Activated CD8-positive, alpha-beta memory T cell treated with anti-CD3 and anti-CD28 coated beads, Interleukin-2, amount 50 U/mL, for 4 hours (primary cell): ENCODE measurements around the gene FBLN1.
"Not testable (repeated sequence)": the region's sequence is repeated elsewhere in the genome, so short reads cannot be mapped to it uniquely, and the experiment has no call there.

Source experiments
- DNase-seq: peaks from one replicate; pipeline ENCODE4 v3.0.0-alpha.2; 2020

Gene FBLN1

GRCh38 chr22:45529105-45529504 lies 26.4 kb downstream of the FBLN1 start:
- no peak for DNase-seq

- no peak for DNase-seq
Measured at GRCh38 chr22:45529971-45530575, 27.4 kb downstream of the FBLN1 start.

- no peak for DNase-seq
Measured at GRCh38 chr22:45531441-45532234, 29.0 kb downstream of the FBLN1 start.

GRCh38 chr22:45532235-45532631 lies 29.6 kb downstream of the FBLN1 start:
- DNase-seq, result no peak

GRCh38 chr22:45533703-45534102 lies 31.0 kb downstream of the FBLN1 start:
- no peak for DNase-seq

- DNase-seq, result no peak
Measured at GRCh38 chr22:45534339-45535192, 31.9 kb downstream of the FBLN1 start.

GRCh38 chr22:45535290-45535689 lies 32.6 kb downstream of the FBLN1 start:
- DNase-seq, result no peak

GRCh38 chr22:45535835-45536234 lies 33.2 kb downstream of the FBLN1 start:
- DNase-seq, result not testable (repeated sequence)

- DNase-seq, result no peak
Measured at GRCh38 chr22:45537734-45538181, 35.1 kb downstream of the FBLN1 start.

- no peak for DNase-seq
Measured at GRCh38 chr22:45538281-45538680, 35.6 kb downstream of the FBLN1 start.

GRCh38 chr22:45540122-45540521 lies 37.4 kb downstream of the FBLN1 start:
- DNase-seq, result no peak

GRCh38 chr22:45541382-45541979 lies 38.8 kb downstream of the FBLN1 start:
- DNase-seq, result no peak

- DNase-seq, result no peak
Measured at GRCh38 chr22:45542001-45542520, 39.4 kb downstream of the FBLN1 start.

- DNase-seq, result not testable (repeated sequence)
Measured at GRCh38 chr22:45542736-45543135, 40.1 kb downstream of the FBLN1 start.

GRCh38 chr22:45543243-45543642 lies 40.6 kb downstream of the FBLN1 start:
- no peak for DNase-seq

- DNase-seq, result no peak
Measured at GRCh38 chr22:45544588-45545170, 42.0 kb downstream of the FBLN1 start.

- DNase-seq, result no peak
Measured at GRCh38 chr22:45546333-45547015, 43.8 kb downstream of the FBLN1 start.

GRCh38 chr22:45547016-45547345 lies 44.3 kb downstream of the FBLN1 start:
- no peak for DNase-seq

GRCh38 chr22:45547731-45548130 lies 45.0 kb downstream of the FBLN1 start:
- DNase-seq, result no peak

GRCh38 chr22:45548247-45548840 lies 45.7 kb downstream of the FBLN1 start:
- no peak for DNase-seq

- DNase-seq, result no peak
Measured at GRCh38 chr22:45548991-45549761, 46.5 kb downstream of the FBLN1 start.
